ENCODE measurements around the gene TMEM184C. TPM values are rescaled to one million over a fixed set of nuclear protein-coding genes. Genes with fewer than 3 reads are reported as not detected.

Gene TMEM184C
- total and polyA plus RNA-seq, 2 of the 8 experiments (the other 6 are each of a cell fraction or from before 2014, with no cell fraction given) = 11.1 to 42.4 TPM

DNA sequence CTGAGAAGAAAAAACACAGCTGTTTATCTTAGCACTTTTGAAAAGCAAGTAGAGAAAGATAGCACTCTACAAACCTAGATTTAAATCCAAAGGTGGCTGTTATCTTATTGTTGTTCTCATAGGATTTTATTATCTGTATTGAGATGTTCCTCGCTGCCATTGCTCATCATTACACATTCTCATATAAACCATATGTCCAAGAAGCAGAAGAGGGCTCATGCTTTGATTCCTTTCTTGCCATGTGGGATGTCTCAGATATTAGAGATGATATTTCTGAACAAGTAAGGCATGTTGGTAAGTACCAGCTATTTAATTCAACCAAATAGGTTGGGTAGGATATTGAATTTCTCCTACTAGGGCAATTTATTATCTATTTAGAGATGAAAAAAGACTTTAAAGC is 16.4 kb downstream of the TMEM184C start (continued):
- no peak for TF ChIP-seq NRF1 (IDR thresholded peaks at IDR 0.05; ENCODE audit: low read depth, low read length)
- TF ChIP-seq, protein P1, sequence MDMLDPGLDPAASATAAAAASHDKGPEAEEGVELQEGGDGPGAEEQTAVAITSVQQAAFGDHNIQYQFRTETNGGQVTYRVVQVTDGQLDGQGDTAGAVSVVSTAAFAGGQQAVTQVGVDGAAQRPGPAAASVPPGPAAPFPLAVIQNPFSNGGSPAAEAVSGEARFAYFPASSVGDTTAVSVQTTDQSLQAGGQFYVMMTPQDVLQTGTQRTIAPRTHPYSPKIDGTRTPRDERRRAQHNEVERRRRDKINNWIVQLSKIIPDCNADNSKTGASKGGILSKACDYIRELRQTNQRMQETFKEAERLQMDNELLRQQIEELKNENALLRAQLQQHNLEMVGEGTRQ (IDR thresholded peaks at IDR 0.05; ENCODE audit: low read length) = no peak

Data from H1 (cell line).